Subcutaneous adipose tissue (tissue), 4 donors: ENCODE data around the gene GSTO2. TPM values are rescaled to one million over a fixed set of nuclear protein-coding genes. Genes with fewer than 3 reads are reported as not detected.

ENCODE experiments used
- total RNA-seq, 4 donors: library from RNA; depleted of rRNA; stranded (reverse); fragments of >200 nt; gene quantifications; one replicate each; pipeline ENCODE4 v1.1.0, GENCODE V29; 2016
- TF ChIP-seq, protein P1 (sequence below): fragments of 450-650 bp; IDR thresholded peaks from one replicate; pipeline ENCODE4 v1.5.1; 2016; ENCODE audit warnings: low read depth, mild to moderate bottlenecking, control low read depth, antibody characterized with exemption, moderate library complexity

GSTO2 gene
- total RNA-seq, 4 donors from 2014 or later, result 0.82 to 1.1 TPM; not detected in 2

DNA sequence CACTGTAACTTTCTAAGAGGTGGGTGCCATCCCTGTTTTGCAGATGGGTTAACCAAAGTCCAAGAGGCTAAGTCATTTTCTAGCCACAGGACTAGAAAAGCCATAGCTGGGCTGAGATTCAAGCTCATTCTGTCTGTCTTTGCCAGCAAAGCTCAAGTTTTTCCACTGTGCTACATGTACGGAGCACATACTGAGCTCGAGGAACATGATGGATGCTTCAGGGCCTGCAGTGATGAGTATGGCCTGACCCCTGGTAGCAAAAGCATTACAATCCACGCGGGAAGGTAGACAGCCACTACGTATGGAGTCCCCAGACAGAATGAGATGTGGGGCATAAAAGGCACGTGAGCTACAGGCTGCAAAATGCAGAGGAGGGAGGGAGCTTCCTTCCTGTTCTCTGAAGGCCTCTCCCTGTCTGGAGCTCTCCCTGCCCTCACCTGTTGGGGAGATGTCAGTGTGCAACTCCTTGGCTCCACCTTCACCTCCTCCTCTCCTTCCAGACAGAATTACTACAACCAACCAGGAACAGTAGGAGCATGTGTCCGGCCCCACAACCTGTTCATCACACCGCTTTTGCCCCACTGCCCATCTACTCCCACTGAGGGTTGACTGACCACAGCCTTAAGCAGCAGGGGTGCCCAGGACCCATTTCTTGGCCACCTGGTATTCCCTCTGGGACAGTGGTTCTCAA, 52.9 kb downstream of the GSTO2 start:
- TF ChIP-seq, protein P1, sequence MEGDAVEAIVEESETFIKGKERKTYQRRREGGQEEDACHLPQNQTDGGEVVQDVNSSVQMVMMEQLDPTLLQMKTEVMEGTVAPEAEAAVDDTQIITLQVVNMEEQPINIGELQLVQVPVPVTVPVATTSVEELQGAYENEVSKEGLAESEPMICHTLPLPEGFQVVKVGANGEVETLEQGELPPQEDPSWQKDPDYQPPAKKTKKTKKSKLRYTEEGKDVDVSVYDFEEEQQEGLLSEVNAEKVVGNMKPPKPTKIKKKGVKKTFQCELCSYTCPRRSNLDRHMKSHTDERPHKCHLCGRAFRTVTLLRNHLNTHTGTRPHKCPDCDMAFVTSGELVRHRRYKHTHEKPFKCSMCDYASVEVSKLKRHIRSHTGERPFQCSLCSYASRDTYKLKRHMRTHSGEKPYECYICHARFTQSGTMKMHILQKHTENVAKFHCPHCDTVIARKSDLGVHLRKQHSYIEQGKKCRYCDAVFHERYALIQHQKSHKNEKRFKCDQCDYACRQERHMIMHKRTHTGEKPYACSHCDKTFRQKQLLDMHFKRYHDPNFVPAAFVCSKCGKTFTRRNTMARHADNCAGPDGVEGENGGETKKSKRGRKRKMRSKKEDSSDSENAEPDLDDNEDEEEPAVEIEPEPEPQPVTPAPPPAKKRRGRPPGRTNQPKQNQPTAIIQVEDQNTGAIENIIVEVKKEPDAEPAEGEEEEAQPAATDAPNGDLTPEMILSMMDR, result no peak

DNA sequence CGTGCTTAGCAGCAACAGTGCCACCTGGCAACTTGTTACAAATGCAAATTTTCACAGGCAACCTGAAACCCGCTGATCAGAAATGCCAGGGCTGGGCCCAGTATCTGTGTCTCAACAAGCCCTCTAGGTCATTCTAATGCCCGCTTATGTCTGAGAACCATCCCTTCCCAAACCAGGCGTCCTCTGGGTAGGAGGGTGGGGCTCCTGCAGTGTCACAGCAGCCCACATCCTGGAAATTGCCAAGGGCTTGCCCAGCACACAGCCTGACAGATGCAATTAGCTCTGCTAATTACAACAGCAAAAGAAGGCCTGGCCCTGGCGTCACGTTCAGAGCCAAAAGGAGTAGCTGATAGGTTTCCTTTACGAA, 53.4 kb downstream of the GSTO2 start:
- TF ChIP-seq, protein P1, result no peak

DNA sequence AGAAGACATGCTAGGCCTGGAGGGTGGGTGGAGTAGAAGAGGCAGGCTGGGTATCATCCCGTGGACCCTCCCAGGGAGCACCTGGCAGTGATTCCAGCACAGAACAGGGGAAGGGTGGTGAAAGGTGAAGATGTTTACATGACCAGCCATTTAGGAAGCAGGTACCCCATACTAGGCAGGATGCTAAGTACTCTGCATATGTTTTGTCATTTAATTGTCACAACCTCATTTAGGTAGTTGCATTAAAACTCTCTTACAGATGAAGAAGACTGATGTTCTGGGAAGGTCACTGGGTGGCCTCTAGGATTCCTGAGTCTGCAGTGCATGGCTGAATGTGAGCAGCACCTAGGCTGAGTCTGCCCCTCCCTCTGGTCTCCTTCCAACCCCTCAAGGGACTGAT, 54.1 kb downstream of the GSTO2 start:
- TF ChIP-seq, protein P1, result no peak

DNA sequence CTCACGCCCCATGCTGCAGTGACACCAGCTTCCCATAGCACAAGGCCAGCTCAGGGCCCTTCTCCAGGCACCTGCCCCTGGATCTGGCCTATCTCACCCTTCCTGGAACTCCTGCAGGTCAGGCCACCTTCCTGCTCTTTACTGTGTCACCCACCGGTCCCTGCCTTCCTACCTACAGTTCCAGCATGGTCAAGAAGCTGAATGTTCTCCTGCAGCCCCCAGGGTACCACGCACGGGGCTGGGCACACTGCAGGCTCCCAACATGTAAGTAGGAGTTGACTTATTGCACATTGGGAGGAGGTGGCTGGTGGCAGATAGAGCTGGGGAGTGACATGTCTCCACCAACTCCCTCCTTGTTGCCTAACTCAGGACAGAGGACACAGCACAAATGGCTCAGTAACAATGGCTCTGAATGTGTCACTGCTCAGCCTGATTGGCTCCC, 54.8 kb downstream of the GSTO2 start:
- TF ChIP-seq, protein P1, result no peak

DNA sequence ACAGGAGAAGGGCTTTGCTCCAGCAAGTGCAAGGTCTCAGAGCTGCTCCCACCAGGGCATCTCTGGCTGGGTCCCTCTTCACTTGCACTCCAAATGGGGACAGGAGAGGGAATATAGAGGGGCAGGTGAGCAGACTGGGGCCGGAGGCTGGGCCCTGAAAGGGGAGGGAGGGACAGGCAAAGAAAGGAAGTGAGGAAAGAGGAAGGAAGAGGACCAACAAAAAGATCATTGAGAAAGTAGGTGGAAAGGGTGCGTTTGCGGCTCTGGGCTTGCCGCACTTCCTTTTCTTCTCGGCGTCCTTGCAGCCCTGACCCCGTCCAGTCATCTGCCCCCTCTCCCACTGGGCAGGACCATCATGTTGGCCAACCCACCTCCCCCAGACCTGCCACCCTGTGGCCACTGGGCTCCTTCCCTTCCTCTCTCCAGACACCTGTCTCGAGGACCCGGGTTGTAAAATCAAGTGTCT, 55.3 kb downstream of the GSTO2 start:
- TF ChIP-seq, protein P1, result no peak

DNA sequence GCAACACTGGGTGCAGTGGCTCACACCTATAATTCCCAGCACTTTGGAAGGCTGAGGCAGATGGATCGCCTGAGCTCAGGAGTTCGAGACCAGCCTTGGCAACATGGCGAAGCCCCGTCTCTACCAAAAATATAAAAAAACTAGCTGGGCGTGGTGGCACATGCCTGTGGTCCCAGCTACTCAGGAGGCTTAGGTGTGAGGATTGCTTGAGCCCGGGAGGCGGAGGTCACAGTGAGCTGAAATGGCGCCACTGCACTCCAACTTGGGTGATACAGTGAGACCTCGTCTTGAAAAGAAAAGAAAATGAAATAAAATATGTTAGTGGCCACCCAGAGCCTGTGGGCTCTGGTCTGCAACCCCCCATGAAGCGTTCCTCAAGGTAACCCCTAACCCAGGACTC, 55.9 kb downstream of the GSTO2 start:
- TF ChIP-seq, protein P1, result no peak

DNA sequence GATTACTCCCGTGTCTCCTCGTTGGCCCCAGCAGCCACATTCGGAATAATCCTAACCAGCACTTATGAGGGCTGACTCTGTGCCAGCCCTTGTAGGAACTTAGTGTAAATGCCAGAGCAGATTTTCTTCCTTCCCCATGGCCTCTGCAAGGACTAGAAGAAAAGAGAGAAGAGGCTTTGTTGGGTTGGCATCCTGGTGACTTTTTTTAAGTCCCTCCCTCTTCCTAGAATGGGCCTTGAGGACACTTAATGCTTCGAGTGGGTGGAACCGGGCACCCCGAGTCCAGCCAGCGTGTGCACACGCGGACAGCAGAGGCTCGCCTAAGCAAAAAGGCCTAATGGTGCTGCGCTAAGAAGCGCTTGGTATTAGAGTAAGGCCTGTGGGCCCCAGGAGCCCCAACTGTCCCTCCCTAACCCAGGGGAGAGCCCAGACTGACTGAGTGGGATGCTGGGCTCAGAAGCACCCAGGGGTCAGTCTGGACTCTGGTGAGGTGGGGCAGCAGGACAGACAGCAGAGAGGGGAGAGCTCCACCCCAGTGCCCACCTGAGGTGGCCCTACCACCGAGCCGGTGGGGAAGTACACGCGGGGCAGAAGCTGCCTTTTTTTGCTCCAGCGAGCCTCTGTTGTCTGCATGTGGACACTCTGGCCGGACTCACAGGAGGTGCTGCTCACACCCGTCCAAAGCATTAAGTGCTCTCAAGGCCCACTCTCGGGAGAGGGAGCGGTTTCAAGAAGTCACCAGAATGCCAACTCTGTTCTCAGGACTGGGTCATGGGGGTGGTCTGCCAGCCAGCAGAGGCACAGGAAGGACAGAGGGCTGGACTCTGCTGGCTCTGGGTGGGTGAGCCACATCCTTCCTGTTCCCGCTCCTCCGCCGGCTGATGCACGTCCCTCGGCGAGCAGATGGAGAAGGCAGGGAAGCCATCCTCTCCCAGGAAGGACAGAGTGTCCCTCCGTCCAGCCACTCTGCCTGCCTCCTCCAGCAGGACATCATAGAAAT, 56.8 kb downstream of the GSTO2 start:
- TF ChIP-seq, protein P1, result no peak
